HS-5 (cell line): ENCODE results near the gene BAIAP2L1.

Experiments
- DNase-seq: peaks from one replicate; pipeline ENCODE4 v3.0.0-alpha.2; 2012; ENCODE audit warnings: low read depth

The BAIAP2L1 gene

DNA sequence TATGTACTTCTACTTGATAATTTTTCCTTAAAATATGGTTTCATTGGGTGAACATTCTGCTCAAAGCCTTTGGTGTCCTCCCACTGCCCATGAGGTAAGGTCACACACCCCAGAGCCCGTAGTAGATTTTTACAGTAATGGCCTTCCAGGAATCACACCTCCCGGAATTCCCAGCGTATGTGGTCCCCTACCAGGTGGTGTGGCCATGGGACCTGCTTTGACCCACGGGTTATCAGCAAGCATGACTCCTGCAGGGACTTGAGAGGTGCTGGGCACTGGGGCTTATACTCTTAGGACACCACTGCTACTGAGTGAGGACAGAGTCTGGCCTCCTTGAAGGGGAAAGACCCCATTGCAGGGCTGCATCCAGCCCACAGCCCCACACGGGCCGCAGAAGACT lies 42.2 kb downstream of the BAIAP2L1 start:
- no peak for DNase-seq

GRCh38 chr7:98357751-98358161 lies 43.1 kb downstream of the BAIAP2L1 start:
- peak; percentile 37 for DNase-seq

DNA sequence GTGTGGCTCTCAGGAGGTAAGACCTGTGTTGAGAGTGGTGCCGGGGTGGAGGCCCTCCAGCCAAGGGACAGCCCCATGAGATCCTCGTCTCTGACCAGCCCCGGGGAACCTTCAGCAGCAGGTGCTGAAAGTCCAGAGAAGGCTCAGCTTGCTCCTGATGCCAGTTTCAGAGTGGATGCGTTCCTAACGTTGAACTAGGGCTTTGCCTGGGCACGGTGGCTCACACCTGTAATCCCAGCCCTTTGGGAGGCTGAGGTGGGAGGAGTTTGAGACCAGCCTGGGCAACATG lies 45.7 kb downstream of the BAIAP2L1 start:
- DNase-seq: no peak

GRCh38 chr7:98354511-98355249 lies 46.2 kb downstream of the BAIAP2L1 start:
- peak; percentile 77 for DNase-seq

- DNase-seq: peak; percentile 4
Measured at GRCh38 chr7:98354052-98354451, 46.8 kb downstream of the BAIAP2L1 start.

- DNase-seq: peak; percentile 78
Measured at GRCh38 chr7:98352621-98353020, 48.3 kb downstream of the BAIAP2L1 start.

DNA sequence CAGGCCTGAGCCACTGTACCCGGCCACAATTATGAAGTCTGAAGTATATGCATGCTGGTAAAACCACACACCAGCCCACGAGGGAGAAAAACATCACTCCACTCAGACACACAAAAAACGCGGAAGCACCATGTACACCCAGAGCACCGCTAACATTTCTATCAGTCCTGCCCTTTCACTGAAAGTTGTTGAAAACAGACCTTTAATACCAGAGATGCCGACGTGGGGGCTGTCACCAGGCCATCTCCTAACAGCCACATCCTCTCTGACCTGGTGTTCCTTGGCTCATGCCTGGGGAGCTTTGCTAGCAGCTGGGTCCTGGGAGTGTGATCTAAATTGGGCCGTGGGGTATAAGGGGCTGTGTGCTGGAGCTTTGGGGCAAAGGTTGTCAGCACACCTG lies 49.8 kb downstream of the BAIAP2L1 start:
- no peak for DNase-seq

- DNase-seq: no peak
Measured at GRCh38 chr7:98348726-98349474, 52.0 kb downstream of the BAIAP2L1 start.

DNA sequence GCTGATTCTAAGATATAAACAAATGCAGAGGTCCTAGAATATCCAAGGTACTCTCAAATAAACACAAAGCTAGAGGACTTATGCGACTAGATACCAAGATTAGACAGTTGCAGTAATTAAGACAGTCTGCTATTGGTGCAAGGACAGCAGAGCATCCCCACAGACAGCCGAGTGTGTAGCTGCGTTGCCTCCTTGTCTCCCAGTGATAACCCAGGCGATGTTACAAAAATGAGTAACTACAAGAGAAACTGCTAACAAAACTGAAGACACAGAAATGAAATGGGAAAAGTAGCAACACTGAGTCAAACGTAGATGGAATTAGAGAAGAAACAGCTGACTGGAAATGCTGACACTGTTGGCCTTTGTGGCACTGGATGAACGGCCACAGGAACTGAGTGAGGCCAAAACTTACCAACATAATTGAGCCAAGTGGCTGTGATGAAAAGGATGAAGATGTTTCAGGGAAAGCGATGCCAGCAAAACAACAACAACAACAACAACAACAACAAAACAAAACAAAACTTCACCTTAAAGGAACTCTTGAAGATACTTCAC lies 54.3 kb downstream of the BAIAP2L1 start:
- no peak for DNase-seq

DNA sequence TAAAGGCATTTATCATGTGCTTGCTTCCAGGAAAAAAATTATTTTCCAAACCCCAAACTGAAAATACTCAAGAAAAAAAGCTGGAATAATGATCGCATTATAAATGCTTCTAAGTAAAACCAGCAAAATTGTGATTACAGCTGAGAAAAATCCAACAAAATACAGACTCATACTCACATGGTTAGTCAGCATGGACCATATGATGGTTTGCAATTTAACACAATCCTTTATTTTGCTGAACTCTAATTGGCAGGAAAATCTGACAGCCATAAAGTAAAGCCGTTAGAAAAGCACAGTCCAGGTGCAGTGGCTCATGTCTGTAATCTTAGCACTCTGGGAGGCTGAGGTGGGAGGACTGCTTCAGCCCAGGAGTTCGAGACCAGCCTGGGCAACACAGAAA lies 59.8 kb downstream of the BAIAP2L1 start:
- peak; percentile 31 for DNase-seq

DNA sequence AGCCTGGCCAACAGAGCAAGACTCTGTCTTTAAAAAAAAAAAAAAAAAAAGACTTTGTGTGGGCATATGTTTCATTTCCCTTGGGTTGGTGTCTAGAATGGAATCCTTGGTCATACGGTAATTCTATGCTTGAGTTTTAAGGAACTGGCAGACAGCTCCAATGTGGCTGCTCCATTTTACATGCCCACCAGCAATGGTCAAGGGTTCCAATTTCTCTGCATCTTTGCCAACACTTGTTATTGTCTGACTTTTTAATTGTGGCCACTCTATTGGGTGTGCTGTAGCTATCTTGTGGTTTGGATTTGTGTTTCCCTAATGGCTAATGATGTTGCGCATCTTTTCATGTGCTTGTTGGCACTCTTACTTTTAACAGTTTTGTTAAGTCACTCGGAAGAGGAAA lies 61.8 kb downstream of the BAIAP2L1 start:
- DNase-seq: no peak

DNA sequence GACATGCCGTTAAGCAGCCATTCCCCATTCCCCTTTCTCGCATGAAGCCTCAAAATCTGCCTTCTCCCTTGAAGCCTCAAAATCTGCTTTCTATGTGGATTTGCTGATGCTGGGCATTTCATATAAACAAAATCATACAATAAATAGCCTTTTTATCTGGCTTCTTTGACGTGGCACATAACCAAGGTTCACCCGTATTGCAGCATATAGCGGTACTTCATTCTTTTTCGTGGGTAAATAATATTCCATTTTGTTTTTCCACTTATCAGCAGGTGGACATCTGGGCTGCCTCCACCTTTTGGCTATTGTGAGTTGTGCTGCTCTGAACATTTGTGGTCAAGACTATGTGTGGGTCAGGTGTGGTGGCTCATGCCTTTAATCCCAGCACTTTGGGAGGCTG lies 62.4 kb downstream of the BAIAP2L1 start:
- DNase-seq: no peak

GRCh38 chr7:98335411-98335977 lies 65.4 kb downstream of the BAIAP2L1 start:
- no peak for DNase-seq

DNA sequence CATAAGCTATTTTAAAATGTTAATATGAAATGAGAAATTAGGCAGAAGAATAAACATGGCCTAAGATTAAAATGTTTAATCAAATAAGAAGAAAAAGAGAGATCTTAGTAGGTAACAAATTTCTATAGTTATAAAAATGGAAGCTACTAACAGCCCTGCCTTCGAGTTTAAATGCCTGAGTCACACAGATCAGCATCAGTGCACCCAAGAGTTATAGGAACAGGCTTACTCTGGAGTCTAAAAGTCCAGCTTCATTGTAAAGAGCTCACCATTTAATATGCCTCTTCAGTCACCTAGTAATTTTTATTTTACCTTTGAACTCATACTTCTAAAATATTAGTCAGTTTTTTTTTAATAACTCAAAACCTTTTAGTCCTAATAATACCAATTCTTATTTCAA lies 66.8 kb downstream of the BAIAP2L1 start:
- no peak for DNase-seq

DNA sequence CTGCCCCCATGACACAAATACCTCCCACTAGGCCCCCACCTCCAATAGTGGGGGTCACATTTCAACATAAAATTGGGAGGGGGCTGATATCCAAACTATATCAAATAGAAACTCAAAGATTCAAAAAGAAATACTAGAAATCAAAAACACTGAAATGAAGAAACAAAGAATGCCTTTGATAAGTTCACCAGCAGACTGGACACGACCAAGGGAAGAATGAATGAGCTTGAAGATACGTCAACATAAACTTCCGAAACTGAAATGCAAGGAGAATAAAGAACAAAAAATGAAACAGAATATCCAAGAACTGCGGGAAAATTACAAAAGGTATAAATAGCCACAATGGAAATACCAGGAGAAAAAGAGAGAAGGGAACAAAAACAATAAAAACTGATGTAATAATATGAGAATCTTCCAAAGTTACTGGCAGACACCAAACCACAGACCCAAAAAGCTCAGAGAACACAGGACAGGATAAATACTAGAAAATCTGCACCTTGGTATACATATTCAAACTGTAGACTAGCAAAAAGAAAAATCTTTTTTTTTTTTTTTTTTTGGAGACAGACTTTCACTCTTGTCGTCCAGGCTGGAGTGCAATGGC lies 69.9 kb downstream of the BAIAP2L1 start:
- no peak for DNase-seq

DNA sequence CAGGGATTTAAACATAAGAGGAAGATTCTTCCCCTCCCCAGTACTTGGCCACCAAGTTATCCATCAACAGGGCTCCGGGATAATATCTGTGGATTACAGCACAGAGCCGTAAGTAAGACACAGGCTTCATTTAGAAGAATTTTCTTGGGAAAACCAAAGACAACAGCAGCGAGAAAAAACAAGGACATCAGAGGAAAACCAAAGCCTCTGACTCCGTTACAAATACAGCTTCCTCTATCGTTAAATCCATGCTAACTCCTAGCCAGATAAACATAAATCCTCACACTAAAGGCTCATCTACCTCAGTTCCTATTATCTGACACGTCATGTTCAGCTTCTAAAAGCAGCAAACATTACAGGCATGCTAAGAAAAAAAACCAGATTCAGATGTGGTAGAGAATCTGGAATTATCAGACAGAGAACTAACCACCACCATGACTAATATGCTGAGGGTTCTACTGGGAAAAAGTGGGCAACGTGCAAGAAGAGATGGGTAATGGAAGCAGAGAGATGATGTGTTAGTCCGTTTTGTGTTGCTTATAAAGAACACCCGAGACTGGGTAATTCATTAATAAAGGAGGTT lies 71.0 kb downstream of the BAIAP2L1 start:
- DNase-seq: no peak

DNA sequence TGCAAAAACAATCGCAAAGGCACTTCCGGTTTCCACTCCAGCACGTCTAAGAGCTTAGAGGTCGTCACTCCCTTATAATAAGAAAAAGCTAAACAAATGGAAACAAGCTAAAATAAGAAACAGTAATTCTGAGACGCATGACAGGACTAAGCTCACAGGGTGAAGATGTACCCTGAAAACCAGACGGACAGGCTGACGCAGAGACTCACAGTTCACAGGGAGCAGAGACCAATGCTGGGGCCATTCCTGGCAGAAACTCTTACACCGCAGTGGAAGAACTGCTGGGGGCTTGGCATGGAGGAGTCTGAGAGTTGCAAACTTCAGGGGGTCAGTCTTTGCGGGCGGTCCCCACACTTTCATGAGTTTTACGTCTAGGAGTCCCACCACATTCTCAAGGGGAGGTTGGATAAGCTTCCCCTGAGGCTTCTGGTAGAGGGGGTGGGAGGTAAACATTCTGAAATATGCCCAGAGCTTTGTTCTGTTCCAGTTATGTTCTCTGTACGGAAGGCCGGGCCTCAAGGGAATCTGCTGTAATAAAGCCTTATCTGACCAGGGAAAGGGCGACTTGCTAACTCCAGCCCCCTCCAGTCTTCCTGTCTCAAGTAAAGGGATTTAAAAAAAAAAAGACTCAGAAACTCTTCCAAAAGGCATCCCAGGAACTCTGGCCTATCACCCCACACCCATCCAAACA lies 71.6 kb downstream of the BAIAP2L1 start:
- DNase-seq: no peak

DNA sequence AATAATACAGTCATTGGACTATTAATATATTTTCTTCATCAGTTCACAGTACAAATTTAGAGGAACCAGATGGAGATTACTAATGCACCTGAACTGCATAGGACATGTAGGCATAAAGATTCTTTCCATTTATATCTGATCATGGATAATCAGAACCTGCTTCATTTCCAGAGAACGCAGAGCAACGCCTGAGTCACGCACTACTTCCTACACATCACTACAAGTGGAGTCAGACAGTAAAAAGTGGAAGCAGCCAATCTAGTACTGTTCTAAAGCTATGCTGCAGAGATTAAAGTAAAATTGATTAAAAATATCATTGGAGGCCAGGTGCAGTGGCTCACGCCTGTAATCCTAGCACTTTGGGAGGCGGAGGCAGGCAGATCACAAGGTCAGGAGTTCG lies 76.1 kb downstream of the BAIAP2L1 start:
- no peak for DNase-seq

- DNase-seq: no peak
Measured at GRCh38 chr7:98323597-98324322, 77.1 kb downstream of the BAIAP2L1 start.

DNA sequence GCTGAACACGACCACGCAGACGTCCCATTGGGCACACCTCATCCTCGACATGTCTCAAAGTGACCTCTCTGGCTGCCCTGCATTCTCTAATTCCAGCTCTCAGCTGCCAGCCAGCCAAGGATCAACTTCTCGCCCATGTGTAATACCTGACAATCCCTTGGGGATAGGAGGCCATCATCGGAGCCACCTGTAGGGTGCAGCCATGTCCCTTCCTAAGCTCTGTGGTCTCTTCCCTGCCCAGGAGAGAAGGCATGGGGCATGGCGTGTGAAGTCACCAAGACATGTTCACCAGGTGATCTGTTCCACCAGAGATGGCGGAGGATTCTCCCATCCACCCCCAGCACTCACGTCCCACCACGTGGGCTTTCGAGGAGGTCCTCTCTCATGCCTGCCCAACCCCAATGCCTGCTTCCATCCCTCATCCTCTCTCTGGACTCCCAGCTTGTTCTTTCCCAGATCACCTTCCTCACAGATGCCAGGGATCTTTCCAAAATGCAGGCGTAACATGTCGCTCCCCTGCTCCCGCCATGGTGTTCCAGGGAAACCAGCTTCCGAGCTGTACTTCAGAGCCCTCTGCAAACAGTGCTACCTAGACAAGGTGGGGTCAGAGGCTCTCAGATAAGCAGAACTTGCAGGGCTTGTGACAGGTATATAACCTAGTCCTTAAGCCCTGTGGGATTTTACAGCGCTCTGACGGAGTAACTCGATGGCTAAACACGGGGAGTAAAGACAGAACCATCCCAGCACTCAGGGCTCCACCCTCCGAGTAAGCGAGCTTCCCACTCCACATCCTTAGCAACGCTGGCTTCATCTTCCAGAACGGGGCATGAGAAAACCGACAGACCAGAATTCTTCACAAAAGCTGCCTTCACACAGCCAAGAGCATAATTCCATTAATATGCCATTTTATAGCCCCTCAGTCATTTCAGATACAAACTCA lies 78.3 kb downstream of the BAIAP2L1 start:
- no peak for DNase-seq
